ENCODE measurements around the gene PSMA5.

- TF ChIP-seq CTCF (IDR thresholded peaks at IDR 0.05) (no peak), POLR2A (IDR thresholded peaks at IDR 0.05) (no peak)
Observed at GRCh38 chr1:109447524-109447923, 21.3 kb upstream of the PSMA5 start.

Measured in thyroid gland (tissue), 4 donors.